Activated CD8-positive, alpha-beta T cell treated with anti-CD3 and anti-CD28 coated beads for 36 hours (primary cell): ENCODE measurements around the gene BAD. TPM values are rescaled to one million over a fixed set of nuclear protein-coding genes. Genes with fewer than 3 reads are reported as not detected.

ENCODE experiments used
- ATAC-seq: fragments of 200-7000 bp; cut with Tn5 transposase; one replicate; pipeline ENCODE4 v1.10.0; 2021; ENCODE audit warnings: mild to moderate bottlenecking, moderate library complexity
- CTCF ChIA-PET: fragments of 350-600 bp; sonication (Branson Sonifier 250); formaldehyde crosslinking; loops from one replicate; lab custom pipeline; 2021; ENCODE audit warnings: antibody characterized with exemption; lab: Charles Lee
- POLR2A ChIA-PET: fragments of 350-600 bp; sonication (Branson Sonifier 250); formaldehyde crosslinking; loops from one replicate; lab custom pipeline; 2021; ENCODE audit warnings: antibody characterized with exemption; lab: Charles Lee
- DNase-seq: peaks from one replicate; pipeline ENCODE4 v3.0.0-alpha.2; 2020
- H3K27ac Mint-ChIP-seq: one replicate; pipeline ENCODE4 v1.8.0; 2021; ENCODE audit warnings: mild to moderate bottlenecking, mixed read lengths
- H3K27me3 Mint-ChIP-seq: one replicate; pipeline ENCODE4 v1.8.0; 2021; ENCODE audit warnings: mixed read lengths
- H3K36me3 Mint-ChIP-seq: one replicate; pipeline ENCODE4 v1.8.0; 2021; ENCODE audit warnings: low read depth, mixed read lengths
- H3K4me1 Mint-ChIP-seq: one replicate; pipeline ENCODE4 v1.8.0; 2021; ENCODE audit warnings: low read depth, mixed read lengths
- H3K4me3 Mint-ChIP-seq: one replicate; pipeline ENCODE4 v1.8.0; 2021; ENCODE audit warnings: mild to moderate bottlenecking, moderate library complexity, mixed read lengths
- H3K9me3 Mint-ChIP-seq: one replicate; pipeline ENCODE4 v1.8.0; 2021; ENCODE audit warnings: mixed read lengths
- intact Hi-C: fragments of 100-400 bp; cut with micrococcal nuclease; formaldehyde crosslinking; loops from one replicate; pipeline ENCODE4 v1.10.0; 2022
- total RNA-seq, 2 experiments: library from RNA; stranded (reverse); gene quantifications; one replicate each; pipeline ENCODE4 v1.2.3, GENCODE V29; 2021
- TF ChIP-seq, protein P1 (sequence below): fragments of 200-600 bp; IDR thresholded peaks from one replicate; pipeline ENCODE4 v1.8.0; 2022; ENCODE audit warnings: antibody characterized with exemption, mild to moderate bottlenecking

BAD gene
- total RNA-seq, 2 experiments from 2014 or later, result 17.2 to 17.7 TPM

DNA sequence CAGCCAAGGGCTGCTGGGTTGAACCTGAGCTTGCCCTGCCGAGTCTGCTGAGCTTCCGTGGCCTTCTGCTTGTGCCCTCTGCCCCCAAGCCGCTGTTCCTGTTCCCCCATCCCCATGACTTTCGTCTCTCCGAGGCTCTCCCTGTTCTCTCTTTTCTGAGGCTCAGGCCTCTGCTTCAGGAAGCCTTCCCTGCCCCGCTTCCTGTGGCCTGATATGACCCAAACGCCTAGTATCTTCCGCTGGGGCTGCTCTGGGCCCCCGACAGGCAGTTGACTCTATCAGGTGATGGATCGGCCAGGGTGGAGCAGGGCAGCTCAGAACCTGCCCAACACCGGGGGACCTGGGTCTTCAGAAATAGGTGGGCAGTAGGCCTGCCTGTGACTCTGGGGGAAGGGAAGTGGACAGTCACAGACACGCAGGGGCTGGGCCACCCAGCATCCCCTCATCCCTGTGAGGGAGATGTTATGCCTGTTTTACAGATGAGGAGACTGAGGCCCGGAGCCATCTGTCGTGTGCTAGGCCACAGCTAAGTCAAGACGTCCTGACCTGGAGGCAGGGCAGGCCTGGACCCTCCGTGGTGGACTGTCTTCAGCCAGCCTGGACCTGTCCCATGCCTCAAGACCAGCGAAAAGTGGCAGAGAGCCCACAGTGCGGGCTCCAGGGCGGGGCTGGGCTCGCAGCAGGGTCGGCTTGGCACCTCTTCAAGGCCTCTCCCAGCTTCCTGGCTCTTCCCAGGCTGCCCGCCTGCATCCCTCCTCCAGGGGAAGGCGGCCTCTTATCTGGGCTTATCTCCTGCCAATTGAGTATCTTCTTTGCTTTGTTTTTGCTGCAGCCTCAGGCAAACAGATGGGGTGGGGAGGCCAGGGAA lies 16.2 kb downstream of the BAD start:
- ATAC-seq, result no peak
- Mint-ChIP-seq H3K27me3 (no peaks in the 10 kb centered on the region), H3K27ac (peak overlapping the region; percentile 95), H3K4me3 (peak overlapping the region; percentile 96), H3K4me1 (peaks cover 21% of the 10 kb centered on the region), H3K9me3 (no peaks in the 10 kb centered on the region), H3K36me3 (peaks cover 8% of the 10 kb centered on the region)
- POLR2A ChIA-PET, result interaction anchor here (0.9 to 6.6 kb wide), 11 partner anchors 9 to 83 kb away, joined by 3 to 132 read pairs (median 11); partner anchors contain the start of genes BAD, ESRRA, GPR137 and PLCB3
- intact Hi-C loops, result no loop called here
- no peak for DNase-seq
- CTCF ChIA-PET, result interaction anchor here (1.2 to 6.1 kb wide), 9 partner anchors 16 to 87 kb away, joined by 3 to 77 read pairs (median 5); partner anchors contain the start of genes ESRRA, FERMT3 and PLCB3
- TF ChIP-seq, protein P1, sequence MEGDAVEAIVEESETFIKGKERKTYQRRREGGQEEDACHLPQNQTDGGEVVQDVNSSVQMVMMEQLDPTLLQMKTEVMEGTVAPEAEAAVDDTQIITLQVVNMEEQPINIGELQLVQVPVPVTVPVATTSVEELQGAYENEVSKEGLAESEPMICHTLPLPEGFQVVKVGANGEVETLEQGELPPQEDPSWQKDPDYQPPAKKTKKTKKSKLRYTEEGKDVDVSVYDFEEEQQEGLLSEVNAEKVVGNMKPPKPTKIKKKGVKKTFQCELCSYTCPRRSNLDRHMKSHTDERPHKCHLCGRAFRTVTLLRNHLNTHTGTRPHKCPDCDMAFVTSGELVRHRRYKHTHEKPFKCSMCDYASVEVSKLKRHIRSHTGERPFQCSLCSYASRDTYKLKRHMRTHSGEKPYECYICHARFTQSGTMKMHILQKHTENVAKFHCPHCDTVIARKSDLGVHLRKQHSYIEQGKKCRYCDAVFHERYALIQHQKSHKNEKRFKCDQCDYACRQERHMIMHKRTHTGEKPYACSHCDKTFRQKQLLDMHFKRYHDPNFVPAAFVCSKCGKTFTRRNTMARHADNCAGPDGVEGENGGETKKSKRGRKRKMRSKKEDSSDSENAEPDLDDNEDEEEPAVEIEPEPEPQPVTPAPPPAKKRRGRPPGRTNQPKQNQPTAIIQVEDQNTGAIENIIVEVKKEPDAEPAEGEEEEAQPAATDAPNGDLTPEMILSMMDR, result no peak

DNA sequence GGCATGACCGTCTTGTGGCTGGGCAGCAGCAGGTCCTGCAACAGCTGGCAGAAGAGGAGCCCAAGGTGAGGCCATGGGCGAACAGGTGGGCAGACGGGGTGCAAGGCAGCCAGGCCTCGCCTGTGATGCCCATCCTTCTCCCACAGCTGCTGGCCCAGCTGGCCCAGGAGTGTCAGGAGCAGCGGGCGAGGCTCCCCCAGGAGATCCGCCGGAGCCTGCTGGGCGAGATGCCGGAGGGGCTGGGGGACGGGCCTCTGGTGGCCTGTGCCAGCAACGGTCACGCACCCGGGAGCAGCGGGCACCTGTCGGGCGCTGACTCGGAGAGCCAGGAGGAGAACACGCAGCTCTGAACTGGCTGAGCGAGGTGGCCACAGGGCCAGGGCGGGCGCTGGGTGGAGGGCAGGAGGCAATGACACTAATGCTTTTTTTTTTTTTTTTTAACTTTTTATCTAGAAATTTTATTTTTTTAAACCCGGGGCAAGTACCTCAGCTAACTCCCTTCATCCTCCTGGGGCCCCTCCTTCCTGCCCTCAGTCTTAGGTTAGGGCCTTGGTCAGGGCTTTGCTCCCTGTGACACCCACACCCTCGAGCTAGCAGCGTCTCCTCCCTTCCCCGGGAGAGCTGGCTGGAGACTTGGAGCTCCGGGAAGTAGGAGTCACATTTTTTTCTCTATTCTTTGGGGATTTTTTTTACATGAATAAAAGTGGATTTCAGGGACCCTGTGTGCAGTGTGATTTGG lies 17.1 kb downstream of the BAD start:
- H3K9me3 Mint-ChIP-seq, result no peaks in the 10 kb centered on the region
- ChIA-PET POLR2A (interaction anchor here (0.9 to 6.6 kb wide), 5 partner anchors 8 to 57 kb away, joined by 3 to 132 read pairs (median 11); partner anchors contain the start of genes BAD, PLCB3 and PPP1R14B), CTCF (interaction anchor here (1.2 to 6.1 kb wide), 6 partner anchors 15 to 88 kb away, joined by 3 to 77 read pairs (median 8); partner anchors contain the start of genes ESRRA and PLCB3)
- peak overlapping the region; percentile 95 for H3K27ac Mint-ChIP-seq
- H3K4me1 Mint-ChIP-seq, result peaks cover 20% of the 10 kb centered on the region
- H3K4me3 Mint-ChIP-seq, result peak overlapping the region; percentile 96
- ATAC-seq (no peak), DNase-seq (no peak)
- no peaks in the 10 kb centered on the region for H3K27me3 Mint-ChIP-seq
- TF ChIP-seq, protein P1, result no peak
- intact Hi-C loops, result no loop called here
- peaks cover 10% of the 10 kb centered on the region for H3K36me3 Mint-ChIP-seq

DNA sequence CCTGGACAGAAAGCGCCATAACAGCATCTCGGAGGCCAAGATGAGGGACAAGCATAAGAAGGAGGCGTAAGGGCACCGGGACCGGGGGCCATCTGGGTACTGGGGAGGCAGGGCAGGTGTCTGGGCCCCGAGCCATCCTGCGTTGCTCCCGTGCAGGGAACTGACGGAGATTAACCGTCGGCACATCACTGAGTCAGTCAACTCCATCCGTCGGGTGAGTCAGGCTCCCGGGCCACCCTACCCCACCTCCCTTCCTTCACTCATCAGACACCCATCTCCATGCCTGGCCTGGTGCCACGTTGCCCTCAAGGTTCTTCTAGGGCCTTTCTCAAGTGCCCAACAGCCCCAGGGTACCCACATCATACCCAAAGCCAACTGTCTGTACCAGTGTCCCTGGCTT lies 18.1 kb downstream of the BAD start:
- TF ChIP-seq, protein P1, result no peak
- DNase-seq (no peak), ATAC-seq (no peak)
- POLR2A ChIA-PET, result interaction anchor here (6.6 kb wide), 1 partner anchor 18 kb away, joined by 132 read pairs; the partner anchor contains the start of genes PLCB3 and PPP1R14B
- intact Hi-C loops, result no loop called here
- CTCF ChIA-PET, result interaction anchor here (5.3 kb wide), 1 partner anchor 62 kb away, joined by 22 read pairs; no protein-coding TSS in a partner anchor
- Mint-ChIP-seq H3K27me3 (no peaks in the 10 kb centered on the region), H3K4me3 (no peak overlapping the region), H3K27ac (peak overlapping the region; percentile 20), H3K4me1 (peaks cover 15% of the 10 kb centered on the region), H3K36me3 (peaks cover 10% of the 10 kb centered on the region), H3K9me3 (no peaks in the 10 kb centered on the region)

DNA sequence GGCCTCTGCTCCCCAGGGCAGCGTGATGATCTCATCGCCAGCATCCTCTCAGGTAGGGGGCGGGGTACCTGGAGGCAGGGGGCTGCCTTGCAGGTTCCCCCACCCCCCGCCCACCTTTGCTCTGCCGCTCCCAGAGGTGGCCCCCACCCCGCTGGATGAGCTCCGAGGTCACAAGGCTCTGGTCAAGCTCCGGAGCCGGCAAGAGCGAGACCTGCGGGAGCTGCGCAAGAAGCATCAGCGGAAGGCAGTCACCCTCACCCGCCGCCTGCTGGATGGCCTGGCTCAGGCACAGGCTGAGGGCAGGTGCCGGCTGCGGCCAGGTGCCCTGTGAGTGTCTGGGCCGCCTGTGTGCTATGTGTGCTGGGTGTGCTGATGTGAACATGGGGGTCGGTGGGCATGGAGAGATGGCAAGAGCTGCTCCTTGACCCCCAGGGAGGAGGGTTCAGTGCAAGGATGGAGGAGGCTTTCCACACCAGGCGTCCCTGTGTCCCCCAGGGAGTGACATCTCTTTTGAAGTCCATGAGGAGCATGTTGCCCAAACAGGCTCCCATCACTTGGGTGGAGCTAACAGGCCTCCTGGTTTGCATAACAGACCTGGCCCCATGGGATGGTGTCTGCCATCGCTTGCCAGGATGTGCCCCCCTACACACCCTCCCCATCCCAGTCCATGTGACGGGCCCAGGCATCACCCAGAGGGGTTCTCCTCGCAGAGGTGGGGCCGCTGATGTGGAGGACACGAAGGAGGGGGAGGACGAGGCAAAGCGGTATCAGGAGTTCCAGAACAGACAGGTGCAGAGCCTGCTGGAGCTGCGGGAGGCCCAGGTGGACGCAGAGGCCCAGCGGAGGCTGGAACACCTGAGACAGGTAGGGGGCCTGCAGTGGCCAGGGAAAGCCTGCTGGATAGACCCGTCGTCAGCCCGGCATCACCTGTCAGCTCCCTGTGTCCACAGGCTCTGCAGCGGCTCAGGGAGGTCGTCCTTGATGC lies 19.0 kb downstream of the BAD start:
- DNase-seq, result no peak
- peaks cover 15% of the 10 kb centered on the region for H3K4me1 Mint-ChIP-seq
- H3K27ac Mint-ChIP-seq, result peak overlapping the region; percentile 20
- no peaks in the 10 kb centered on the region for H3K27me3 Mint-ChIP-seq
- TF ChIP-seq, protein P1, result no peak
- intact Hi-C loops, result no loop called here
- CTCF ChIA-PET, result interaction anchor here (1.1 to 5.3 kb wide), 3 partner anchors 15 to 61 kb away, joined by 8 to 22 read pairs (median 10); partner anchors contain the start of gene CATSPERZ
- no peak for ATAC-seq
- no peak overlapping the region for H3K4me3 Mint-ChIP-seq
- H3K36me3 Mint-ChIP-seq, result peaks cover 10% of the 10 kb centered on the region
- POLR2A ChIA-PET, result interaction anchor here (1.0 to 1.5 kb wide), 2 partner anchors 15 to 51 kb away, joined by 3 to 4 read pairs; partner anchors contain the start of gene PLCB3
- no peaks in the 10 kb centered on the region for H3K9me3 Mint-ChIP-seq
